Measurements from ENCODE around the gene ZNF592. TPM values are rescaled to one million over a fixed set of nuclear protein-coding genes. Genes with fewer than 3 reads are reported as not detected.

ZNF592 gene
- total and polyA plus RNA-seq, 2 of the 13 experiments (the other 11 are each of a cell fraction or from before 2014, with no cell fraction given): 8.2 to 9.8 TPM

GRCh38 chr15:84826369-84826823 lies 78.0 kb downstream of the ZNF592 start (continued):
- TF ChIP-seq, protein P1, sequence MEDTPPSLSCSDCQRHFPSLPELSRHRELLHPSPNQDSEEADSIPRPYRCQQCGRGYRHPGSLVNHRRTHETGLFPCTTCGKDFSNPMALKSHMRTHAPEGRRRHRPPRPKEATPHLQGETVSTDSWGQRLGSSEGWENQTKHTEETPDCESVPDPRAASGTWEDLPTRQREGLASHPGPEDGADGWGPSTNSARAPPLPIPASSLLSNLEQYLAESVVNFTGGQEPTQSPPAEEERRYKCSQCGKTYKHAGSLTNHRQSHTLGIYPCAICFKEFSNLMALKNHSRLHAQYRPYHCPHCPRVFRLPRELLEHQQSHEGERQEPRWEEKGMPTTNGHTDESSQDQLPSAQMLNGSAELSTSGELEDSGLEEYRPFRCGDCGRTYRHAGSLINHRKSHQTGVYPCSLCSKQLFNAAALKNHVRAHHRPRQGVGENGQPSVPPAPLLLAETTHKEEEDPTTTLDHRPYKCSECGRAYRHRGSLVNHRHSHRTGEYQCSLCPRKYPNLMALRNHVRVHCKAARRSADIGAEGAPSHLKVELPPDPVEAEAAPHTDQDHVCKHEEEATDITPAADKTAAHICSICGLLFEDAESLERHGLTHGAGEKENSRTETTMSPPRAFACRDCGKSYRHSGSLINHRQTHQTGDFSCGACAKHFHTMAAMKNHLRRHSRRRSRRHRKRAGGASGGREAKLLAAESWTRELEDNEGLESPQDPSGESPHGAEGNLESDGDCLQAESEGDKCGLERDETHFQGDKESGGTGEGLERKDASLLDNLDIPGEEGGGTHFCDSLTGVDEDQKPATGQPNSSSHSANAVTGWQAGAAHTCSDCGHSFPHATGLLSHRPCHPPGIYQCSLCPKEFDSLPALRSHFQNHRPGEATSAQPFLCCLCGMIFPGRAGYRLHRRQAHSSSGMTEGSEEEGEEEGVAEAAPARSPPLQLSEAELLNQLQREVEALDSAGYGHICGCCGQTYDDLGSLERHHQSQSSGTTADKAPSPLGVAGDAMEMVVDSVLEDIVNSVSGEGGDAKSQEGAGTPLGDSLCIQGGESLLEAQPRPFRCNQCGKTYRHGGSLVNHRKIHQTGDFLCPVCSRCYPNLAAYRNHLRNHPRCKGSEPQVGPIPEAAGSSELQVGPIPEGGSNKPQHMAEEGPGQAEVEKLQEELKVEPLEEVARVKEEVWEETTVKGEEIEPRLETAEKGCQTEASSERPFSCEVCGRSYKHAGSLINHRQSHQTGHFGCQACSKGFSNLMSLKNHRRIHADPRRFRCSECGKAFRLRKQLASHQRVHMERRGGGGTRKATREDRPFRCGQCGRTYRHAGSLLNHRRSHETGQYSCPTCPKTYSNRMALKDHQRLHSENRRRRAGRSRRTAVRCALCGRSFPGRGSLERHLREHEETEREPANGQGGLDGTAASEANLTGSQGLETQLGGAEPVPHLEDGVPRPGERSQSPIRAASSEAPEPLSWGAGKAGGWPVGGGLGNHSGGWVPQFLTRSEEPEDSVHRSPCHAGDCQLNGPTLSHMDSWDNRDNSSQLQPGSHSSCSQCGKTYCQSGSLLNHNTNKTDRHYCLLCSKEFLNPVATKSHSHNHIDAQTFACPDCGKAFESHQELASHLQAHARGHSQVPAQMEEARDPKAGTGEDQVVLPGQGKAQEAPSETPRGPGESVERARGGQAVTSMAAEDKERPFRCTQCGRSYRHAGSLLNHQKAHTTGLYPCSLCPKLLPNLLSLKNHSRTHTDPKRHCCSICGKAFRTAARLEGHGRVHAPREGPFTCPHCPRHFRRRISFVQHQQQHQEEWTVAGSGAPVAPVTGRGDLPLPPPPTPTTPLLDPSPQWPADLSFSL (CRISPR knock-in tag; IDR thresholded peaks at IDR 0.05): no peak
- TF ChIP-seq MIER2 (CRISPR knock-in tag; IDR thresholded peaks at IDR 0.05) (0 out of 2 replicates have a peak, but pooled peaks have one; percentile 36), SOX5 (CRISPR knock-in tag; IDR thresholded peaks at IDR 0.05; ENCODE audit: borderline replicate concordance) (0 out of 2 replicates have a peak, but pooled peaks have one; percentile 17), RBM22 (optimal IDR thresholded peaks at IDR 0.05; ENCODE audit: low read length) (no peak), XRCC5 (optimal IDR thresholded peaks at IDR 0.05; ENCODE audit: low read length) (peak; percentile 62), PAWR (CRISPR knock-in tag; IDR thresholded peaks at IDR 0.05; ENCODE audit: borderline replicate concordance) (no peak), STAG1 (CRISPR knock-in tag; IDR thresholded peaks at IDR 0.05) (peak; percentile 95), ATF3 (CRISPR knock-in tag; IDR thresholded peaks at IDR 0.05) (no peak), ZFP91 (CRISPR knock-in tag; IDR thresholded peaks at IDR 0.05; ENCODE audit: borderline replicate concordance) (peak; percentile 46; the same call in 1 of the 2 replicates), ZNF17 (CRISPR knock-in tag; IDR thresholded peaks at IDR 0.05) (no peak), ZSCAN25 (CRISPR knock-in tag; IDR thresholded peaks at IDR 0.05) (peak; percentile 73; the same call in 1 of the 2 replicates), ZBTB2 (CRISPR knock-in tag; IDR thresholded peaks at IDR 0.05; ENCODE audit: low read depth) (no peak)
- TF ChIP-seq, protein P2, sequence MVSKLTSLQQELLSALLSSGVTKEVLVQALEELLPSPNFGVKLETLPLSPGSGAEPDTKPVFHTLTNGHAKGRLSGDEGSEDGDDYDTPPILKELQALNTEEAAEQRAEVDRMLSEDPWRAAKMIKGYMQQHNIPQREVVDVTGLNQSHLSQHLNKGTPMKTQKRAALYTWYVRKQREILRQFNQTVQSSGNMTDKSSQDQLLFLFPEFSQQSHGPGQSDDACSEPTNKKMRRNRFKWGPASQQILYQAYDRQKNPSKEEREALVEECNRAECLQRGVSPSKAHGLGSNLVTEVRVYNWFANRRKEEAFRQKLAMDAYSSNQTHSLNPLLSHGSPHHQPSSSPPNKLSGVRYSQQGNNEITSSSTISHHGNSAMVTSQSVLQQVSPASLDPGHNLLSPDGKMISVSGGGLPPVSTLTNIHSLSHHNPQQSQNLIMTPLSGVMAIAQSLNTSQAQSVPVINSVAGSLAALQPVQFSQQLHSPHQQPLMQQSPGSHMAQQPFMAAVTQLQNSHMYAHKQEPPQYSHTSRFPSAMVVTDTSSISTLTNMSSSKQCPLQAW (CRISPR knock-in tag; IDR thresholded peaks at IDR 0.05): peak; percentile 38; the same call in 1 of the 2 replicates
- TF ChIP-seq, protein P3, sequence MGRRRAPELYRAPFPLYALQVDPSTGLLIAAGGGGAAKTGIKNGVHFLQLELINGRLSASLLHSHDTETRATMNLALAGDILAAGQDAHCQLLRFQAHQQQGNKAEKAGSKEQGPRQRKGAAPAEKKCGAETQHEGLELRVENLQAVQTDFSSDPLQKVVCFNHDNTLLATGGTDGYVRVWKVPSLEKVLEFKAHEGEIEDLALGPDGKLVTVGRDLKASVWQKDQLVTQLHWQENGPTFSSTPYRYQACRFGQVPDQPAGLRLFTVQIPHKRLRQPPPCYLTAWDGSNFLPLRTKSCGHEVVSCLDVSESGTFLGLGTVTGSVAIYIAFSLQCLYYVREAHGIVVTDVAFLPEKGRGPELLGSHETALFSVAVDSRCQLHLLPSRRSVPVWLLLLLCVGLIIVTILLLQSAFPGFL (CRISPR knock-in tag; IDR thresholded peaks at IDR 0.05): no peak
- TF ChIP-seq, protein P4, sequence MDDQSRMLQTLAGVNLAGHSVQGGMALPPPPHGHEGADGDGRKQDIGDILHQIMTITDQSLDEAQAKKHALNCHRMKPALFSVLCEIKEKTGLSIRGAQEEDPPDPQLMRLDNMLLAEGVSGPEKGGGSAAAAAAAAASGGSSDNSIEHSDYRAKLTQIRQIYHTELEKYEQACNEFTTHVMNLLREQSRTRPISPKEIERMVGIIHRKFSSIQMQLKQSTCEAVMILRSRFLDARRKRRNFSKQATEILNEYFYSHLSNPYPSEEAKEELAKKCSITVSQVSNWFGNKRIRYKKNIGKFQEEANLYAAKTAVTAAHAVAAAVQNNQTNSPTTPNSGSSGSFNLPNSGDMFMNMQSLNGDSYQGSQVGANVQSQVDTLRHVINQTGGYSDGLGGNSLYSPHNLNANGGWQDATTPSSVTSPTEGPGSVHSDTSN (CRISPR knock-in tag; IDR thresholded peaks at IDR 0.05; ENCODE audit: borderline replicate concordance): no peak
